H1 (cell line): ENCODE data around the gene HECTD4. TPM values are rescaled to one million over a fixed set of nuclear protein-coding genes. Genes with fewer than 3 reads are reported as not detected.
A peak's percentile ranks its signal among the peaks of the same experiment; 100 is the strongest.

ENCODE experiments used
- CTCF ChIA-PET: fragments of 300-600 bp; sonication (Branson Sonifier 250); formaldehyde crosslinking; loops from one replicate; lab custom pipeline; 2021; ENCODE audit not compliant: partially characterized antibody; lab: Charles Lee
- POLR2A ChIA-PET: fragments of 300-600 bp; sonication (Branson Sonifier 250); formaldehyde crosslinking; loops from one replicate; lab custom pipeline; 2021; ENCODE audit warnings: inconsistent platforms; ENCODE audit not compliant: partially characterized antibody; lab: Charles Lee
- DNase-seq, 2 experiments: peaks; one replicate each; pipeline versions ENCODE4 v3.0.0 to v3.0.0-alpha.2; 2010 to 2022; ENCODE audit warnings: low spot score in 2 of 2, low read depth in 1 of 2, mixed read lengths in 1 of 2
- FAIRE-seq: peaks from 2 replicates; lab custom pipeline; 2011; peaks lifted over from hg19 to GRCh38; lab: Jason Lieb, UNC
- H2AFZ ChIP-seq: 2 replicates; pipeline ENCODE4 v1.8.1; 2012; ENCODE audit warnings: low read length, inconsistent platforms
- H2AK5ac ChIP-seq: 2 replicates; pipeline ENCODE4 v1.6.1; 2013; ENCODE audit warnings: low read depth, low read length
- H2BK120ac ChIP-seq: replicated peaks from 2 replicates; pipeline ENCODE3; 2013; ENCODE audit warnings: low read depth, low read length, inconsistent platforms
- H2BK12ac ChIP-seq: 2 replicates; pipeline ENCODE4 v1.6.1; 2013; ENCODE audit warnings: low read depth, low read length
- H2BK15ac ChIP-seq: 2 replicates; pipeline ENCODE4 v1.6.1; 2013; ENCODE audit warnings: low read length
- H2BK20ac ChIP-seq: 2 replicates; pipeline ENCODE4 v1.6.1; 2013; ENCODE audit warnings: low read length
- H2BK5ac ChIP-seq: 2 replicates; pipeline ENCODE4 v1.6.1; 2013; ENCODE audit warnings: low read depth, low read length
- H3K14ac ChIP-seq: 2 replicates; pipeline ENCODE4 v1.6.1; 2013; ENCODE audit warnings: inconsistent platforms; ENCODE audit not compliant: insufficient read length
- H3K18ac ChIP-seq: 2 replicates; pipeline ENCODE4 v1.6.1; 2013; ENCODE audit warnings: low read length; ENCODE audit errors: extremely low read depth
- H3K23ac ChIP-seq: 2 replicates; pipeline ENCODE4 v1.6.1; 2013; ENCODE audit warnings: inconsistent platforms; ENCODE audit not compliant: insufficient read length
- H3K23me2 ChIP-seq: 2 replicates; pipeline ENCODE4 v1.6.1; 2013; ENCODE audit warnings: low read depth, low read length
- H3K27ac ChIP-seq: 2 replicates; pipeline ENCODE4 v1.6.1; 2011; ENCODE audit warnings: low read depth, low read length, inconsistent platforms
- H3K27me3 ChIP-seq, 4 experiments: replicated peaks in 1 of 4; 1 replicate in 1 of 4; 2 replicates in 3 of 4; pipeline versions ENCODE4 v1.6.1 to v1.8.1; 2011 to 2013; ENCODE audit warnings: low read length in 3 of 4, mild to moderate bottlenecking in 3 of 4, inconsistent platforms in 2 of 4, mixed read lengths in 2 of 4, moderate library complexity in 1 of 4; ENCODE audit not compliant: control insufficient read depth in 3 of 4, insufficient read depth in 3 of 4; ENCODE audit errors: extremely low read depth in 1 of 4
- H3K36me3 ChIP-seq, 4 experiments: 2 replicates each; pipeline versions ENCODE4 v1.6.1 to v1.8.1; 2011 to 2013; ENCODE audit warnings: mild to moderate bottlenecking in 4 of 4, low read length in 3 of 4, moderate library complexity in 2 of 4, control low read depth in 1 of 4, inconsistent platforms in 1 of 4; ENCODE audit not compliant: insufficient read depth in 4 of 4, control insufficient read depth in 2 of 4
- H3K4ac ChIP-seq: replicated peaks from 2 replicates; pipeline ENCODE3; 2013; ENCODE audit warnings: low read length, low read depth, mixed read lengths, inconsistent platforms; ENCODE audit not compliant: insufficient read length
- H3K4me1 ChIP-seq, 4 experiments: replicated peaks in 1 of 4; 1 replicate in 1 of 4; 2 replicates in 3 of 4; pipeline versions ENCODE4 v1.6.1 to v1.8.1; 2011 to 2013; ENCODE audit warnings: low read length in 3 of 4, inconsistent platforms in 2 of 4, mixed read lengths in 1 of 4; ENCODE audit not compliant: insufficient read depth in 4 of 4, control insufficient read depth in 3 of 4
- H3K4me2 ChIP-seq, 2 experiments: 2 replicates each; pipeline versions ENCODE4 v1.6.1 to v1.8.1; 2011 to 2013; ENCODE audit warnings: low read depth in 2 of 2, low read length in 2 of 2, control low read depth in 1 of 2, inconsistent platforms in 1 of 2, mild to moderate bottlenecking in 1 of 2; ENCODE audit not compliant: insufficient read depth in 1 of 2
- H3K4me3 ChIP-seq, 4 experiments: fragments of 200-600, 300-600 bp in 1 of 4; sonication (generic), shearing (Covaris generic), sonication (Bioruptor Twin) in 1 of 4; 2 replicates each; pipeline versions ENCODE4 v1.5.1 to v1.8.1; 2011 to 2016; ENCODE audit warnings: low read length in 4 of 4, low read depth in 3 of 4, control low read depth in 2 of 4, inconsistent platforms in 2 of 4, mild to moderate bottlenecking in 2 of 4, mixed read lengths in 1 of 4, moderate library complexity in 1 of 4; ENCODE audit not compliant: insufficient read depth in 2 of 4; ENCODE audit errors: extremely low read depth in 1 of 4
- H3K56ac ChIP-seq: replicated peaks from 2 replicates; pipeline ENCODE3; 2013; ENCODE audit warnings: low read depth, mild to moderate bottlenecking, mixed read lengths, low read length, inconsistent platforms; ENCODE audit not compliant: insufficient read length
- H3K79me1 ChIP-seq: 2 replicates; pipeline ENCODE4 v1.6.1; 2013; ENCODE audit warnings: low read depth, low read length, control low read depth
- H3K79me2 ChIP-seq, 2 experiments: 2 replicates each; pipeline versions ENCODE4 v1.6.1 to v1.8.1; 2012 to 2013; ENCODE audit warnings: low read length in 2 of 2, mild to moderate bottlenecking in 2 of 2, inconsistent platforms in 1 of 2; ENCODE audit not compliant: insufficient read depth in 2 of 2, control insufficient read depth in 1 of 2
- H3K9ac ChIP-seq, 4 experiments: replicated peaks in 1 of 4; 1 replicate in 1 of 4; 2 replicates in 3 of 4; pipeline versions ENCODE4 v1.6.1 to v1.8.1; 2011 to 2013; ENCODE audit warnings: low read depth in 3 of 4, low read length in 3 of 4, control low read depth in 2 of 4, mild to moderate bottlenecking in 2 of 4, moderate library complexity in 2 of 4, inconsistent platforms in 1 of 4; ENCODE audit errors: extremely low read depth in 1 of 4
- H3K9me3 ChIP-seq, 2 experiments: 2 replicates each; pipeline versions ENCODE4 v1.6.1 to v1.8.1; 2012 to 2013; ENCODE audit warnings: mild to moderate bottlenecking in 2 of 2, moderate library complexity in 2 of 2, control low read depth in 1 of 2, inconsistent platforms in 1 of 2, low read depth in 1 of 2, low read length in 1 of 2, mixed read lengths in 1 of 2; ENCODE audit not compliant: insufficient read depth in 2 of 2
- H4K20me1 ChIP-seq, 2 experiments: replicated peaks in 1 of 2; 2 replicates each; pipeline versions ENCODE3 to v1.8.1; 2011 to 2013; ENCODE audit warnings: inconsistent platforms in 2 of 2, low read length in 2 of 2, mild to moderate bottlenecking in 1 of 2; ENCODE audit not compliant: insufficient read depth in 2 of 2, control insufficient read depth in 1 of 2
- H4K5ac ChIP-seq: 2 replicates; pipeline ENCODE4 v1.6.1; 2013; ENCODE audit warnings: low read length, low read depth, mixed read lengths, inconsistent platforms; ENCODE audit not compliant: insufficient read length
- H4K8ac ChIP-seq: 2 replicates; pipeline ENCODE4 v1.8.0; 2013; ENCODE audit warnings: mild to moderate bottlenecking, moderate library complexity, low read length, inconsistent platforms; ENCODE audit not compliant: insufficient read depth; ENCODE audit errors: extremely low read depth
- H4K91ac ChIP-seq: replicated peaks from 2 replicates; pipeline ENCODE3; 2013; ENCODE audit warnings: low read length, mixed read lengths, inconsistent platforms; ENCODE audit not compliant: insufficient read length
- CEBPB ChIP-seq: IDR thresholded peaks from 2 replicates; pipeline ENCODE4 v1.6.1; 2012; ENCODE audit warnings: low read depth, low read length
- JUND ChIP-seq: IDR thresholded peaks from 2 replicates; pipeline ENCODE4 v1.6.1; 2011; ENCODE audit warnings: mild to moderate bottlenecking, improper control_type of control experiment, low read length
- WGBS, 2 experiments: shearing (Covaris generic) in 1 of 2; methylation state at CpG; one replicate each; pipeline versions ENCODE4 v1.1.6 to v1.1.7; 2013 to 2015; ENCODE audit warnings: low lambda C conversion rate in 2 of 2, mixed read lengths in 2 of 2, inconsistent platforms in 1 of 2, low coverage in 1 of 2, missing lambda C conversion rate in 1 of 2; ENCODE audit not compliant: insufficient replicate concordance in 2 of 2, insufficient coverage in 1 of 2, insufficient read length in 1 of 2; ENCODE audit errors: extremely low coverage in 1 of 2, missing lambda C conversion rate in 1 of 2; 5-methylcytosine and 5-hydroxymethylcytosine counted together
- polyA plus RNA-seq, 7 experiments: library from polyadenylated mRNA; depleted of rRNA in 3 of 7; stranded (reverse) in 5 of 7; unstranded in 2 of 7; fragments of >200 nt in 5 of 7; fragments of 200-250 nt in 2 of 7; gene quantifications; 1 replicate in 5 of 7; 2 replicates in 1 of 7; 4 replicates in 1 of 7; pipeline versions ENCODE4 v1.2.1 to v1.2.3, GENCODE V29; 2011 to 2013; ENCODE audit warnings: missing spikeins in 2 of 7, mixed read lengths in 2 of 7
- total RNA-seq: library from RNA; stranded (reverse); fragmentation: NEBNext Ultra II Directional; extraction: Animal tissue kit (Norgen Biotek cat#: 25700); gene quantifications from 2 replicates; pipeline ENCODE4 v1.2.1, GENCODE V29; 2021

HECTD4 gene
- total and polyA plus RNA-seq, 2 of the 8 experiments (the other 6 are each of a cell fraction or from before 2014, with no cell fraction given) = 6.5 to 33.7 TPM

- Histone ChIP-seq H3K27ac (no peak overlapping the region), H3K4me1 (peaks cover 0 to 4% (median 1%) of the 10 kb centered on the region in 4 experiments; a peak in 4 of 7 replicates), H3K4me2 (no peak overlapping the region)
Measured at GRCh38 chr12:112122823-112123690, 259.2 kb downstream of the HECTD4 start.

More at GRCh38 chr12:112122823-112123690, 259.2 kb downstream of the HECTD4 start:
- Histone ChIP-seq H2AK5ac (no peak overlapping the region), H3K27me3 (no peaks in the 10 kb centered on the region), H3K4ac (no peak overlapping the region), H3K36me3 (no peaks in the 10 kb centered on the region), H2BK12ac (no peak overlapping the region), H2BK5ac (no peak overlapping the region), H2BK120ac (no peak overlapping the region), H3K79me2 (0 out of 4 replicates have a peak, but pooled peaks cover 0 to 5% of the 10 kb centered on the region in 2 experiments), H3K4me3 (no peak overlapping the region), H3K79me1 (no peaks in the 10 kb centered on the region), H4K8ac (no peak overlapping the region), H4K5ac (no peak overlapping the region), H3K9ac (no peak overlapping the region), H2BK15ac (no peak overlapping the region), H4K91ac (no peak overlapping the region), H3K56ac (no peak overlapping the region), H4K20me1 (peaks cover 2% of the 10 kb centered on the region in 2 experiments), H3K23ac (no peak overlapping the region), H3K9me3 (no peaks in the 10 kb centered on the region), H2BK20ac (no peak overlapping the region), H2AFZ (peak overlapping the region; percentile 4; the same call in 1 of the 2 replicates), H3K23me2 (peaks cover 4% of the 10 kb centered on the region; the same call in 1 of the 2 replicates), H3K14ac (no peak overlapping the region), H3K18ac (no peak overlapping the region)
- WGBS, 2 experiments = 82% methylated on average over 12 of the region's 12 CpGs; no CpG with 5 or more reads in 1 of the 2 experiments
- FAIRE-seq (no peak), DNase-seq (no peak)
- ChIA-PET POLR2A (interaction anchor here (1.5 to 8.1 kb wide), 2 partner anchors 10 to 17 kb away, joined by 4 to 90 read pairs; partner anchors contain the start of gene NAA25), CTCF (no interaction called here)
- no peak for TF ChIP-seq JUND
- 0 out of 2 replicates have a peak, but pooled peaks have one; percentile 29 for TF ChIP-seq CEBPB
